GF-D8 (cell line): ENCODE data around the gene WDR64.

ENCODE experiments used
- DNase-seq: peaks from one replicate; lab custom pipeline; 2025; lab: John Stamatoyannopoulos, UW

WDR64 gene

GRCh38 chr1:241631674-241632073 lies 20.4 kb upstream of the WDR64 start:
- DNase-seq, result no peak

GRCh38 chr1:241632987-241633386 lies 19.1 kb upstream of the WDR64 start:
- DNase-seq, result no peak

GRCh38 chr1:241635556-241636152 lies 16.4 kb upstream of the WDR64 start:
- DNase-seq, result no peak

GRCh38 chr1:241636291-241636690 lies 15.8 kb upstream of the WDR64 start:
- no peak for DNase-seq

- DNase-seq, result no peak
Observed at GRCh38 chr1:241637046-241637590, 15.0 kb upstream of the WDR64 start.

GRCh38 chr1:241637604-241638003 lies 14.5 kb upstream of the WDR64 start:
- peak; percentile 19 for DNase-seq

GRCh38 chr1:241638099-241638682 lies 13.9 kb upstream of the WDR64 start:
- DNase-seq, result no peak

GRCh38 chr1:241638909-241639622 lies 13.0 kb upstream of the WDR64 start:
- DNase-seq, result no peak

- DNase-seq, result no peak
Observed at GRCh38 chr1:241639623-241640148, 12.4 kb upstream of the WDR64 start.

GRCh38 chr1:241640149-241640866 lies 11.8 kb upstream of the WDR64 start, which contains the start of the genes CHML and OPN3:
TSS of gene CHML (minus strand) at chr1:241640369. CDS start at chr1:241635766, 4,603 bp downstream.
TSS of gene OPN3 (minus strand) at chr1:241640369. CDS start at chr1:241640254, 115 bp downstream.
- DNase-seq, result peak; percentile 67

GRCh38 chr1:241640867-241641622 lies 11.0 kb upstream of the WDR64 start:
- no peak for DNase-seq

GRCh38 chr1:241641773-241642592 lies 10.1 kb upstream of the WDR64 start:
- DNase-seq, result no peak

GRCh38 chr1:241642593-241642944 lies 9.5 kb upstream of the WDR64 start:
- DNase-seq, result no peak

- no peak for DNase-seq
Observed at GRCh38 chr1:241644259-241644658, 7.8 kb upstream of the WDR64 start.

GRCh38 chr1:241645199-241645598 lies 6.9 kb upstream of the WDR64 start:
- DNase-seq, result no peak

GRCh38 chr1:241646201-241646600 lies 5.9 kb upstream of the WDR64 start:
- no peak for DNase-seq

- no peak for DNase-seq
Observed at GRCh38 chr1:241647658-241648057, 4.4 kb upstream of the WDR64 start.

- no peak for DNase-seq
Observed at GRCh38 chr1:241648159-241648558, 3.9 kb upstream of the WDR64 start.

- no peak for DNase-seq
Observed at GRCh38 chr1:241654019-241654418, 1.9 kb downstream of the WDR64 start.

GRCh38 chr1:241654641-241655040 lies 2.6 kb downstream of the WDR64 start:
- no peak for DNase-seq
